NOMO-1 treated with DMSO at 0.1 percent for 48 hours (cell line): ENCODE results near the gene PCDHA5.

ENCODE experiments used
- DNase-seq: peaks from one replicate; lab custom pipeline; 2025; ENCODE audit not compliant: unreplicated experiment; lab: John Stamatoyannopoulos, UW

The PCDHA5 gene

DNA sequence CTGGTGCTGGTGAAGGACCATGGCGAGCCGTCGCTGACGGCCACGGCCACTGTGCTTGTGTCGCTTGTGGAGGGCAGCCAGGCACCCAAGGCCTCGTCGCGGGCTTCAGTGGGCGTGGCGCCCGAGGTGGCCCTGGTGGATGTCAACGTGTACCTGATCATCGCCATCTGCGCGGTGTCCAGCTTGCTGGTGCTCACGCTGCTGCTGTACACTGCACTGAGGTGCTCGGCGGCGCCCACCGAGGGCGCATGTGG is 36.5 kb downstream of the PCDHA5 start:
- DNase-seq: no peak

DNA sequence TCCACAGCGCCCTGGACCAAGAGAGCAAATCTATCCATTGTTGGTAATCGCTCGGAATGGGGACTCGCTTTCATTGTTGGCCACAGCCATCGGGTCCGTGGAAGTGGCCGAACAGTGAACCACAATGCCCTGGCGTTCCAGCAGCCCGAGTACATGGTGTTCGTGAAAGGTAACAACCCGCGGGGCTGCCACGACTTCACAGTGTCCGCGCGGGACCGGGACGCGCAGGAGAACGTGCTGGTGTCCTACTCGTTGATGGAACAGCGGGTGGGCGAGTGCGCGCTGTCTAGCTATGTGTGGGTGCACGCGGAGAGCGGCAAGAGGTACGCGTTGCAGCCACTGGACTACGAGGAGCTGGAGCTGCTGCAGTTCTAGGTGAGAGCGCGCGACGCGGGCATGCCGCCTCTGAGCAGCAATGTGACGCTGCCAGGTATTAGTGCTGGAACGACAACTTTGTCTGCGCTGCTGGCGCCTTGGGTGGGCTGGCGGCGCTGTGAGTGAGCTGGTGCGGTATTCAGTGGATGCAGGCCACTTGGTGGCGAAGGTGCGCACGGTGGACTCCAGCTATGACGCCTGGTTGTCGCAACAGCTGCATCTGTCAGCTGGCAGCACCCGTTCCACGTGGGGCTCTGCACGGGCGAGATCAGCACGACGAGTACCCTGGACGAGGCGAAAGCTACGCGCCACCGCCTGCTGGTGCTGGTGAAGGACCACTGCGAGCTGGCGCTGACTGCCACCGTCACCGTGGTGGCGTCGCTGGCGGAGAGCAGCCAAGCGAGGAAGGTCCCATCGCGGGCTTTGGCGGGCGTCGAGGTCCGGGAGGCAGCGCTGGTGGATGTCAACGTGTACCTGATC is 41.3 kb downstream of the PCDHA5 start:
- DNase-seq: no peak

DNA sequence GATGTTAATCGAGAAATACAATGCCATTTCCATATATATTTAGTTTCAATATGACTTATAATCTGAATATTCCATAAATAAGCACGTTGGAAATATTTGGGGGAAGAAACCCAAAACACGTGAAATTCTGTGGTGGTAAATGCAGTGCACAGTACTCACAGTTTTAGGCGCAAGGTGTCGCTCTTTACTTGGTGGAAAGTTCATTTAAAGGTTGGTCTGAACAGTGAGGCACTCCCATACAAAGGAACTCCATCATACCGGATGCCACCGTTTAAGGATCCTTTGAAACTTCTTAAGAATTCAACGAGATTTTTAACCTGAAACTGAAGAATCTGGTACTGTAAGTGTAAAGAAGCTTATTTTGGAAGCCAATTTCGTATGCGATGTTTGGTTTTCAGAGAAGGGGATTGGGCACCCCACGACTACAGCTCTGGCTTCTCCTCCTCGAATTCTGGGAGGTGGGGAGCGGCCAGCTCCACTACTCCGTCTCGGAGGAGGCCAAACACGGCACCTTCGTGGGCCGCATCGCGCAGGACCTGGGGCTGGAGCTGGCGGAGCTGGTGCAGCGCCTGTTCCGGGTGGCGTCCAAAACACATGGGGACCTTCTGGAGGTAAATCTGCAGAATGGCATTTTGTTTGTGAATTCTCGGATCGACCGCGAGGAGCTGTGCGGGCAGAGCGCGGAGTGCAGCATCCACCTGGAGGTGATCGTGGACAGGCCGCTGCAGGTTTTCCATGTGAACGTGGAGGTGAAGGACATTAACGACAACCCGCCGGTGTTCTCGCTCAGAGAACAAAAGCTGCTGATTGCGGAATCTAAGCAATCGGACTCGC is 47.5 kb downstream of the PCDHA5 start, which contains the start of gene PCDHA11:
Gene PCDHA11 (plus strand): TSS at position 237 of the 834 bp plus-strand sequence. CDS start 147 bp downstream, at position 384.
- no peak for DNase-seq

DNA sequence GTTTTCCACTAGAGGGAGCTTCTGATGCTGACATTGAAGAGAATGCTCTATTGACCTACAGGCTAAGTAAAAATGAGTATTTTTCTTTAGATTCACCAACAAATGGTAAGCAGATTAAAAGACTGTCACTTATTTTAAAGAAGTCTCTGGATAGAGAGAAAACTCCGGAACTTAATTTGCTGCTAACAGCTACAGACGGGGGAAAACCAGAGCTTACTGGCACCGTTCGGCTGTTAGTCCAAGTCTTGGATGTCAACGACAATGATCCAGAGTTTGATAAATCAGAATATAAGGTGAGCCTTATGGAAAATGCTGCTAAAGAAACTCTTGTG is 48.1 kb downstream of the PCDHA5 start:
- DNase-seq: no peak

DNA sequence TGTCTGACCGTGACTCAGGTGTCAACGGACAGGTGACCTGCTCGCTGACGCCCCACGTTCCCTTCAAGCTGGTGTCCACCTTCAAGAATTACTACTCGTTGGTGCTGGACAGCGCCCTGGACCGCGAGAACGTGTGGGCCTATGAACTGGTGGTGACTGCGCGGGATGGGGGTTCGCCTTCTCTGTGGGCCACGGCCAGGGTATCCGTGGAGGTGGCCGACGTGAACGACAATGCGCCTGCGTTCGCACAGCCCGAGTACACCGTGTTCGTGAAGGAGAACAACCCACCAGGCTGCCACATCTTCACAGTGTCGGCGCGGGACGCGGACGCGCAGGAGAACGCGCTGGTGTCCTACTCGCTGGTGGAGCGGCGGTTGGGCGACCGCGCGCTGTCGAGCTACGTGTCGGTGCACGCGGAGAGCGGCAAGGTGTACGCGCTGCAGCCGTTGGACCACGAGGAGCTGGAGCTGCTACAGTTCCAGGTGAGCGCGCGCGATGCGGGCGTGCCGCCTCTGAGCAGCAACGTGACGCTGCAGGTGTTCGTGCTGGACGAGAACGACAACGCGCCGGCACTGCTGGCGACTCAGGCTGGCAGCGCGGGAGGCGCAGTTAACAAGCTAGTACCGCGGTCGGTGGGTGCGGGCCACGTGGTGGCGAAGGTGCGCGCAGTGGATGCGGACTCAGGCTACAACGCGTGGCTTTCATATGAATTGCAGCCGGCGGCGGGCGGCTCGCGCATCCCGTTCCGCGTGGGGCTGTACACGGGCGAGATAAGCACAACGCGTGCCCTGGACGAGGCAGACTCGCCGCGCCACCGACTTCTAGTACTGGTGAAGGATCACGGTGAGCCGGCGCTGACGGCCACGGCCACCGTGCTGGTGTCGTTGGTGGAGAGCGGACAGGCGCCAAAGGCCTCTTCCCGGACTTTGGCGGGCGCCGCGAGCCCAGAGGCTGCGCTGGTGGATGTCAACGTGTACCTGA is 49.1 kb downstream of the PCDHA5 start:
- no peak for DNase-seq
